AG09319 (cell line): Measurements from ENCODE around the gene MDM1.

ENCODE experiments used
- DNase-seq: peaks from one replicate; pipeline ENCODE4 v3.0.0-alpha.2; 2010; ENCODE audit warnings: low read depth; ENCODE audit errors: extremely low read depth
- CTCF ChIP-seq: IDR thresholded peaks from 2 replicates; pipeline ENCODE4 v1.5.1; 2011; ENCODE audit warnings: low read depth, mild to moderate bottlenecking, inconsistent platforms, low read length, moderate library complexity

The MDM1 gene

GRCh38 chr12:68364328-68364727 is 32.2 kb upstream of the MDM1 start:
- no peak for DNase-seq
- no peak for TF ChIP-seq CTCF

- no peak for TF ChIP-seq CTCF
- no peak for DNase-seq
Observed at GRCh38 chr12:68361953-68362352, 29.8 kb upstream of the MDM1 start.

- no peak for DNase-seq
- TF ChIP-seq CTCF: no peak
Observed at GRCh38 chr12:68359674-68360073, 27.5 kb upstream of the MDM1 start.

- peak; percentile 75 for TF ChIP-seq CTCF
- peak; percentile 54 for DNase-seq
Observed at GRCh38 chr12:68358532-68359485, 26.6 kb upstream of the MDM1 start.

GRCh38 chr12:68356986-68357385 is 24.8 kb upstream of the MDM1 start:
- no peak for TF ChIP-seq CTCF
- no peak for DNase-seq

- no peak for TF ChIP-seq CTCF
- no peak for DNase-seq
Observed at GRCh38 chr12:68356060-68356695, 24.0 kb upstream of the MDM1 start.

- no peak for DNase-seq
- TF ChIP-seq CTCF: no peak
Observed at GRCh38 chr12:68354977-68355541, 22.9 kb upstream of the MDM1 start.
